Prostate gland (tissue), 2 donors: Measurements from ENCODE around the gene ULK4.
"Not testable (repeated sequence)": the region's sequence is repeated elsewhere in the genome, so short reads cannot be mapped to it uniquely, and the experiment has no call there.

Source experiments
- POLR2A ChIP-seq: fragments of 450-650 bp; IDR thresholded peaks from one replicate; pipeline ENCODE4 v1.6.1; 2016; ENCODE audit warnings: antibody characterized with exemption, mild to moderate bottlenecking
- POLR2AphosphoS5 ChIP-seq: sonication (generic); formaldehyde crosslinking; IDR thresholded peaks from one replicate; pipeline ENCODE4 v1.6.1; 2017; ENCODE audit warnings: antibody characterized with exemption
- TF ChIP-seq, protein P1 (sequence below), 4 experiments: fragments of 200-600 bp in 2 of 4; fragments of 450-650 bp in 2 of 4; sonication (generic) in 2 of 4; IDR thresholded peaks; 1 replicate in 3 of 4; 2 replicates in 1 of 4; pipeline ENCODE4 v1.5.1; 2016 to 2019; ENCODE audit warnings: antibody characterized with exemption in 4 of 4, mild to moderate bottlenecking in 2 of 4, moderate library complexity in 2 of 4

DNA sequence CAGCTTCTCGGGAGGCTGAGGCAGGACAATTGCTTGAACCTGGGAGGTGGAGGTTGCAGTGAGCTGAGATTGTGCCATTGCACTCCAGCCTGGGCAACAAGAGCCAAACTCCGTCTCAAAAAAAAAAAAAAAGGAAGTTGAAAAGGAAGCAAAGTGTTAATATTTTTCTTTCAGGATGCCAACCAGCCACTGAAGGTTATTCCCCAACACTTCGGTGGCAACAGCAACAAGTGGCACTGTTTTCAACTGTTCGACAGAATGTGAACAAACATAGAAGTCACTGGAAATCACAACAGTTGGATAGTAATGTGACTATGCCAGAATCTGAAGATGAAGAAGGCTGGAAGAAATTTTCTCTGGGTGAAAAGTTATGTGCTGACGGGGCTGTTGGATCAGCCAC, 15.5 kb upstream of the ULK4 start:
- not testable (repeated sequence) for TF ChIP-seq POLR2A, POLR2AphosphoS5
- TF ChIP-seq, protein P1, sequence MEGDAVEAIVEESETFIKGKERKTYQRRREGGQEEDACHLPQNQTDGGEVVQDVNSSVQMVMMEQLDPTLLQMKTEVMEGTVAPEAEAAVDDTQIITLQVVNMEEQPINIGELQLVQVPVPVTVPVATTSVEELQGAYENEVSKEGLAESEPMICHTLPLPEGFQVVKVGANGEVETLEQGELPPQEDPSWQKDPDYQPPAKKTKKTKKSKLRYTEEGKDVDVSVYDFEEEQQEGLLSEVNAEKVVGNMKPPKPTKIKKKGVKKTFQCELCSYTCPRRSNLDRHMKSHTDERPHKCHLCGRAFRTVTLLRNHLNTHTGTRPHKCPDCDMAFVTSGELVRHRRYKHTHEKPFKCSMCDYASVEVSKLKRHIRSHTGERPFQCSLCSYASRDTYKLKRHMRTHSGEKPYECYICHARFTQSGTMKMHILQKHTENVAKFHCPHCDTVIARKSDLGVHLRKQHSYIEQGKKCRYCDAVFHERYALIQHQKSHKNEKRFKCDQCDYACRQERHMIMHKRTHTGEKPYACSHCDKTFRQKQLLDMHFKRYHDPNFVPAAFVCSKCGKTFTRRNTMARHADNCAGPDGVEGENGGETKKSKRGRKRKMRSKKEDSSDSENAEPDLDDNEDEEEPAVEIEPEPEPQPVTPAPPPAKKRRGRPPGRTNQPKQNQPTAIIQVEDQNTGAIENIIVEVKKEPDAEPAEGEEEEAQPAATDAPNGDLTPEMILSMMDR (IDR thresholded peaks at IDR 0.05), result not testable (repeated sequence)
